NB4 (cell line): Measurements from ENCODE around the gene FOCAD.

Experiments
- CTCF ChIP-seq: IDR thresholded peaks from one replicate; pipeline ENCODE4 v1.5.1; 2012; ENCODE audit warnings: low read depth, low read length
- MYC ChIP-seq: IDR thresholded peaks from 2 replicates; pipeline ENCODE4 v1.6.1; 2011; ENCODE audit warnings: low read depth, low read length
- POLR2A ChIP-seq: IDR thresholded peaks from 2 replicates; pipeline ENCODE4 v1.6.1; 2011; ENCODE audit warnings: mild to moderate bottlenecking; ENCODE audit not compliant: insufficient read length; ENCODE audit errors: extremely low read depth
- TF ChIP-seq, protein P1 (sequence below): IDR thresholded peaks from 2 replicates; pipeline ENCODE4 v1.6.1; 2011; ENCODE audit warnings: low read depth, low read length

DNA sequence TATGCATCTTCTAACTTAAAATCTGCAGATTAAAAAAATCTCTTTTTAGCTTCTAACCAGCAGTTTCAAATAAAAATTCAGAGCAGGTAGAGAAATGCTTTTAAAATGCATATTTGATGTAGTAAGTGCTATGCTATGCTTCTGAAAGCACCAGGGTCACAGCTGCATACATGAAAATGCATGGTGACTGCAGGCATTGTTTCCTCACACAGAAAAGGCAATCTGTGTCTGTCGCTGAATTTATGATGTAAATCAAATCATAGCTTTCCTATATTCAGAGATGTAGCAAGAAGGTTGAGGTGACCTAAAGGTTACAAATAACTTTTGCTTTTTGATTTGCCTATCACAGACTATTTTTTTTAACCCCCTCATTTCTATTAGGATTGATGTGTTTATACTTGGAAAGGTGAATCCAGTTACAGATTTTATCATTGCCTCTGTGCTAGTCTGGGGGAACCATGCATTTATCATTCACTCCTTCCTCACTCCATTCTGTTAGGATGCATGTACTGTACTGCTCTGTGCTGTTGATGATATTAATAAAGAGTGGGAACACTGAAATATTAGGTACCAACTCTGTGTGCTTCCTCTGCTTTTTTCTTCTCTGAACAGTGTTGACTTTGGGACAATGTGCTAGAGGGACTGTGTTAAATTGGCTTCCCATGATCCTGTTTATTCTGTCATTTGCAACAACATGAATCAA is 65.6 kb downstream of the FOCAD start:
- TF ChIP-seq POLR2A = no peak
- no peak for TF ChIP-seq CTCF
- TF ChIP-seq, protein P1, sequence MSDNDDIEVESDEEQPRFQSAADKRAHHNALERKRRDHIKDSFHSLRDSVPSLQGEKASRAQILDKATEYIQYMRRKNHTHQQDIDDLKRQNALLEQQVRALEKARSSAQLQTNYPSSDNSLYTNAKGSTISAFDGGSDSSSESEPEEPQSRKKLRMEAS = no peak
- TF ChIP-seq MYC = no peak
